ENCODE data around the gene ATP2C1. TPM values are rescaled to one million over a fixed set of nuclear protein-coding genes. Genes with fewer than 3 reads are reported as not detected.
"Not testable (repeated sequence)": the region's sequence is repeated elsewhere in the genome, so short reads cannot be mapped to it uniquely, and the experiment has no call there.

The ATP2C1 gene
- total and polyA plus RNA-seq, 2 experiments from 2014 or later, result 28.1 to 75.7 TPM

DNA sequence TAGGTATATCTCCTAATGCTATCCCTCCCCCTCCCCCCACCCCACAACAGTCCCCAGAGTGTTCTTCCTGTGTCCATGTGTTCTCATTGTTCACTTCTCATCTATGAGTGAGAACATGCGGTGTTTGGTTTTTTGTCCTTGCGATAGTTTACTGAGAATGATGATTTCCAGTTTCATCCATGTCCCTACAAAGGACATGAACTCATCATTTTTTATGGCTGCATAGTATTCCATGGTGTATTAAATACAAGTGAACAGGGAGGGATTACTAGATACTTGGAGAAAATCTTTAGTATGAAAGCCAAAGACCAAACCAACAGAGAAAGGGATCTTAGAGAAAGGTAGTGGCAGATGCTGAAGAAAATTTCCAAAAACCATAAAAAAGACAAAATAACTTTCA is 78.7 kb downstream of the ATP2C1 start:
- H3K4me1 Mint-ChIP-seq, result peaks cover 25% of the 10 kb centered on the region
- H3K27ac ChIP-seq (ENCODE audit: low read depth); H3K27ac Mint-ChIP-seq; H3K4me2 ChIP-seq; H3K4me3 Mint-ChIP-seq; H3K79me2 ChIP-seq (replicated peaks; ENCODE audit: insufficient read depth); H3K4me1 ChIP-seq (ENCODE audit: insufficient read depth); H3K27me3 ChIP-seq (ENCODE audit: insufficient read depth); H3K27me3 Mint-ChIP-seq (ENCODE audit: insufficient read depth, low read depth, poor library complexity); H4K20me1 ChIP-seq (replicated peaks; ENCODE audit: insufficient read depth); H3K9me2 ChIP-seq (ENCODE audit: insufficient read depth); ATAC-seq; H2AFZ ChIP-seq; H3K4me3 ChIP-seq; H3K36me3 ChIP-seq (ENCODE audit: insufficient read depth); H3F3A ChIP-seq (replicated peaks; ENCODE audit: low read depth); DNase-seq (ENCODE audit: low spot score); H3K9me3 Mint-ChIP-seq: not testable (repeated sequence)
- peaks cover 34% of the 10 kb centered on the region for H3K36me3 Mint-ChIP-seq (ENCODE audit: low read depth)

DNA sequence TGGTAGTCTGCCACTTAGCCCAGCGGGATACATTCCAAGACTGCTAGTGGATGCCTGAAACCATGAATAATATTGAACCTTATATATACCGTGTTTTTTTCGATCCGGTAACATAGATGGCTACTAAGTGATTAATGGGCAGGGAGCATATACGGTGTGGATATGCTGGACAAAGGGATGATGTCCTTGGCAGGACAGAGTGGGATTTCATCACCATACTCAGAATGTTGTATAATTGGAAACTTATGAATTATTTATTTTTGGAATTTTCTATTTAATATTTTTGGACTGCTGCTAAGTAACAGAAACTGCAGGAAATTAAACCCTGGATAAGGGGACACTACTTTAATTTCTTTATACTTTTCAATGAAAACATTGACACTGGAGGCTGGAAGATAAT is 79.5 kb downstream of the ATP2C1 start:
- no peaks in the 10 kb centered on the region for H3F3A ChIP-seq (replicated peaks; ENCODE audit: low read depth)
- no peak overlapping the region for H2AFZ ChIP-seq
- Mint-ChIP-seq H3K4me1 (peaks cover 25% of the 10 kb centered on the region), H3K27ac (peak overlapping the region; percentile 19; the same call in 1 of the 2 replicates), H3K9me3 (no peaks in the 10 kb centered on the region), H3K4me3 (no peak overlapping the region), H3K27me3 (ENCODE audit: insufficient read depth, low read depth, poor library complexity) (no peaks in the 10 kb centered on the region), H3K36me3 (ENCODE audit: low read depth) (peaks cover 34% of the 10 kb centered on the region)
- no peaks in the 10 kb centered on the region for H3K36me3 ChIP-seq (ENCODE audit: insufficient read depth)
- ATAC-seq (no peak), DNase-seq (ENCODE audit: low spot score) (no peak)
- H3K27ac ChIP-seq (ENCODE audit: low read depth), result no peak overlapping the region; the same call in 1 of the 2 replicates
- H4K20me1 ChIP-seq (replicated peaks; ENCODE audit: insufficient read depth), result 0 out of 2 replicates have a peak, but pooled peaks cover 3% of the 10 kb centered on the region
- no peaks in the 10 kb centered on the region for H3K79me2 ChIP-seq (replicated peaks; ENCODE audit: insufficient read depth)
- peaks cover 4% of the 10 kb centered on the region for H3K4me1 ChIP-seq (ENCODE audit: insufficient read depth)
- H3K9me2 ChIP-seq (ENCODE audit: insufficient read depth), result no peaks in the 10 kb centered on the region
- H3K4me3 ChIP-seq, result no peak overlapping the region
- H3K4me2 ChIP-seq, result no peak overlapping the region
- H3K27me3 ChIP-seq (ENCODE audit: insufficient read depth), result no peaks in the 10 kb centered on the region
- TF ChIP-seq ZNF114 (CRISPR knock-in tag; IDR thresholded peaks at IDR 0.05) (no peak), CREB1 (CRISPR knock-in tag; IDR thresholded peaks at IDR 0.05; ENCODE audit: low read depth) (no peak), EZH2 (IDR thresholded peaks at IDR 0.05; ENCODE audit: low read depth, unreplicated experiment) (no peak), POLR2AphosphoS5 (IDR thresholded peaks at IDR 0.05; ENCODE audit: low read depth) (no peak), NANOG (IDR thresholded peaks at IDR 0.05; ENCODE audit: borderline replicate concordance) (no peak), ZNF331 (CRISPR knock-in tag; IDR thresholded peaks at IDR 0.05; ENCODE audit: low read depth) (no peak), JUNB (IDR thresholded peaks at IDR 0.05; ENCODE audit: unreplicated experiment) (no peak), STAT1 (IDR thresholded peaks at IDR 0.05; ENCODE audit: unreplicated experiment) (no peak), EZH2phosphoT487 (IDR thresholded peaks at IDR 0.05; ENCODE audit: unreplicated experiment) (no peak)
- TF ChIP-seq, protein P1, sequence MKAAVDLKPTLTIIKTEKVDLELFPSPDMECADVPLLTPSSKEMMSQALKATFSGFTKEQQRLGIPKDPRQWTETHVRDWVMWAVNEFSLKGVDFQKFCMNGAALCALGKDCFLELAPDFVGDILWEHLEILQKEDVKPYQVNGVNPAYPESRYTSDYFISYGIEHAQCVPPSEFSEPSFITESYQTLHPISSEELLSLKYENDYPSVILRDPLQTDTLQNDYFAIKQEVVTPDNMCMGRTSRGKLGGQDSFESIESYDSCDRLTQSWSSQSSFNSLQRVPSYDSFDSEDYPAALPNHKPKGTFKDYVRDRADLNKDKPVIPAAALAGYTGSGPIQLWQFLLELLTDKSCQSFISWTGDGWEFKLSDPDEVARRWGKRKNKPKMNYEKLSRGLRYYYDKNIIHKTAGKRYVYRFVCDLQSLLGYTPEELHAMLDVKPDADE (IDR thresholded peaks at IDR 0.05), result no peak
- TF ChIP-seq, protein P2, sequence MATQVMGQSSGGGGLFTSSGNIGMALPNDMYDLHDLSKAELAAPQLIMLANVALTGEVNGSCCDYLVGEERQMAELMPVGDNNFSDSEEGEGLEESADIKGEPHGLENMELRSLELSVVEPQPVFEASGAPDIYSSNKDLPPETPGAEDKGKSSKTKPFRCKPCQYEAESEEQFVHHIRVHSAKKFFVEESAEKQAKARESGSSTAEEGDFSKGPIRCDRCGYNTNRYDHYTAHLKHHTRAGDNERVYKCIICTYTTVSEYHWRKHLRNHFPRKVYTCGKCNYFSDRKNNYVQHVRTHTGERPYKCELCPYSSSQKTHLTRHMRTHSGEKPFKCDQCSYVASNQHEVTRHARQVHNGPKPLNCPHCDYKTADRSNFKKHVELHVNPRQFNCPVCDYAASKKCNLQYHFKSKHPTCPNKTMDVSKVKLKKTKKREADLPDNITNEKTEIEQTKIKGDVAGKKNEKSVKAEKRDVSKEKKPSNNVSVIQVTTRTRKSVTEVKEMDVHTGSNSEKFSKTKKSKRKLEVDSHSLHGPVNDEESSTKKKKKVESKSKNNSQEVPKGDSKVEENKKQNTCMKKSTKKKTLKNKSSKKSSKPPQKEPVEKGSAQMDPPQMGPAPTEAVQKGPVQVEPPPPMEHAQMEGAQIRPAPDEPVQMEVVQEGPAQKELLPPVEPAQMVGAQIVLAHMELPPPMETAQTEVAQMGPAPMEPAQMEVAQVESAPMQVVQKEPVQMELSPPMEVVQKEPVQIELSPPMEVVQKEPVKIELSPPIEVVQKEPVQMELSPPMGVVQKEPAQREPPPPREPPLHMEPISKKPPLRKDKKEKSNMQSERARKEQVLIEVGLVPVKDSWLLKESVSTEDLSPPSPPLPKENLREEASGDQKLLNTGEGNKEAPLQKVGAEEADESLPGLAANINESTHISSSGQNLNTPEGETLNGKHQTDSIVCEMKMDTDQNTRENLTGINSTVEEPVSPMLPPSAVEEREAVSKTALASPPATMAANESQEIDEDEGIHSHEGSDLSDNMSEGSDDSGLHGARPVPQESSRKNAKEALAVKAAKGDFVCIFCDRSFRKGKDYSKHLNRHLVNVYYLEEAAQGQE (IDR thresholded peaks at IDR 0.05; ENCODE audit: unreplicated experiment), result no peak
- TF ChIP-seq, protein P3, sequence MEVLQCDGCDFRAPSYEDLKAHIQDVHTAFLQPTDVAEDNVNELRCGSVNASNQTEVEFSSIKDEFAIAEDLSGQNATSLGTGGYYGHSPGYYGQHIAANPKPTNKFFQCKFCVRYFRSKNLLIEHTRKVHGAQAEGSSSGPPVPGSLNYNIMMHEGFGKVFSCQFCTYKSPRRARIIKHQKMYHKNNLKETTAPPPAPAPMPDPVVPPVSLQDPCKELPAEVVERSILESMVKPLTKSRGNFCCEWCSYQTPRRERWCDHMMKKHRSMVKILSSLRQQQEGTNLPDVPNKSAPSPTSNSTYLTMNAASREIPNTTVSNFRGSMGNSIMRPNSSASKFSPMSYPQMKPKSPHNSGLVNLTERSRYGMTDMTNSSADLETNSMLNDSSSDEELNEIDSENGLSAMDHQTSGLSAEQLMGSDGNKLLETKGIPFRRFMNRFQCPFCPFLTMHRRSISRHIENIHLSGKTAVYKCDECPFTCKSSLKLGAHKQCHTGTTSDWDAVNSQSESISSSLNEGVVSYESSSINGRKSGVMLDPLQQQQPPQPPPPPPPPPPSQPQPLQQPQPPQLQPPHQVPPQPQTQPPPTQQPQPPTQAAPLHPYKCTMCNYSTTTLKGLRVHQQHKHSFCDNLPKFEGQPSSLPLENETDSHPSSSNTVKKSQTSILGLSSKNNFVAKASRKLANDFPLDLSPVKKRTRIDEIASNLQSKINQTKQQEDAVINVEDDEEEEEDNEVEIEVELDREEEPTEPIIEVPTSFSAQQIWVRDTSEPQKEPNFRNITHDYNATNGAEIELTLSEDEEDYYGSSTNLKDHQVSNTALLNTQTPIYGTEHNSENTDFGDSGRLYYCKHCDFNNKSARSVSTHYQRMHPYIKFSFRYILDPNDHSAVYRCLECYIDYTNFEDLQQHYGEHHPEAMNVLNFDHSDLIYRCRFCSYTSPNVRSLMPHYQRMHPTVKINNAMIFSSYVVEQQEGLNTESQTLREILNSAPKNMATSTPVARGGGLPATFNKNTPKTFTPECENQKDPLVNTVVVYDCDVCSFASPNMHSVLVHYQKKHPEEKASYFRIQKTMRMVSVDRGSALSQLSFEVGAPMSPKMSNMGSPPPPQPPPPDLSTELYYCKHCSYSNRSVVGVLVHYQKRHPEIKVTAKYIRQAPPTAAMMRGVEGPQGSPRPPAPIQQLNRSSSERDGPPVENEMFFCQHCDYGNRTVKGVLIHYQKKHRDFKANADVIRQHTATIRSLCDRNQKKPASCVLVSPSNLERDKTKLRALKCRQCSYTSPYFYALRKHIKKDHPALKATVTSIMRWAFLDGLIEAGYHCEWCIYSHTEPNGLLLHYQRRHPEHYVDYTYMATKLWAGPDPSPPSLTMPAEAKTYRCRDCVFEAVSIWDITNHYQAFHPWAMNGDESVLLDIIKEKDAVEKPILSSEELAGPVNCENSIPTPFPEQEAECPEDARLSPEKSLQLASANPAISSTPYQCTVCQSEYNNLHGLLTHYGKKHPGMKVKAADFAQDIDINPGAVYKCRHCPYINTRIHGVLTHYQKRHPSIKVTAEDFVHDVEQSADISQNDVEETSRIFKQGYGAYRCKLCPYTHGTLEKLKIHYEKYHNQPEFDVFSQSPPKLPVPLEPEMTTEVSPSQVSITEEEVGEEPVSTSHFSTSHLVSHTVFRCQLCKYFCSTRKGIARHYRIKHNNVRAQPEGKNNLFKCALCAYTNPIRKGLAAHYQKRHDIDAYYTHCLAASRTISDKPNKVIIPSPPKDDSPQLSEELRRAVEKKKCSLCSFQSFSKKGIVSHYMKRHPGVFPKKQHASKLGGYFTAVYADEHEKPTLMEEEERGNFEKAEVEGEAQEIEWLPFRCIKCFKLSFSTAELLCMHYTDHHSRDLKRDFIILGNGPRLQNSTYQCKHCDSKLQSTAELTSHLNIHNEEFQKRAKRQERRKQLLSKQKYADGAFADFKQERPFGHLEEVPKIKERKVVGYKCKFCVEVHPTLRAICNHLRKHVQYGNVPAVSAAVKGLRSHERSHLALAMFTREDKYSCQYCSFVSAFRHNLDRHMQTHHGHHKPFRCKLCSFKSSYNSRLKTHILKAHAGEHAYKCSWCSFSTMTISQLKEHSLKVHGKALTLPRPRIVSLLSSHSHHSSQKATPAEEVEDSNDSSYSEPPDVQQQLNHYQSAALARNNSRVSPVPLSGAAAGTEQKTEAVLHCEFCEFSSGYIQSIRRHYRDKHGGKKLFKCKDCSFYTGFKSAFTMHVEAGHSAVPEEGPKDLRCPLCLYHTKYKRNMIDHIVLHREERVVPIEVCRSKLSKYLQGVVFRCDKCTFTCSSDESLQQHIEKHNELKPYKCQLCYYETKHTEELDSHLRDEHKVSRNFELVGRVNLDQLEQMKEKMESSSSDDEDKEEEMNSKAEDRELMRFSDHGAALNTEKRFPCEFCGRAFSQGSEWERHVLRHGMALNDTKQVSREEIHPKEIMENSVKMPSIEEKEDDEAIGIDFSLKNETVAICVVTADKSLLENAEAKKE (CRISPR knock-in tag; IDR thresholded peaks at IDR 0.05), result no peak

All from GM23338 (cell line).